B cell (primary cell): ENCODE data around the gene WDR86. TPM values are rescaled to one million over a fixed set of nuclear protein-coding genes. Genes with fewer than 3 reads are reported as not detected.

Experiments
- ATAC-seq: fragments of 200-7000 bp; cut with Tn5 transposase; one replicate; pipeline ENCODE4 v1.10.0; 2021; ENCODE audit warnings: low read depth, mild to moderate bottlenecking, moderate number of reproducible peaks, moderate library complexity
- CTCF ChIA-PET: fragments of 350-600 bp; sonication (Branson Sonifier 250); formaldehyde crosslinking; loops from one replicate; lab custom pipeline; 2021; ENCODE audit warnings: antibody characterized with exemption, inconsistent platforms; lab: Charles Lee
- POLR2A ChIA-PET: fragments of 350-600 bp; sonication (Branson Sonifier 250); formaldehyde crosslinking; loops from one replicate; lab custom pipeline; 2021; ENCODE audit warnings: antibody characterized with exemption; lab: Charles Lee
- DNase-seq: peaks from one replicate; pipeline ENCODE4 v3.0.0; 2013
- H2AFZ ChIP-seq: 2 replicates; pipeline ENCODE4 v1.6.1; 2012; ENCODE audit warnings: mild to moderate bottlenecking, low read depth, low read length; ENCODE audit not compliant: insufficient read depth, poor library complexity, severe bottlenecking
- H3K27ac ChIP-seq, 2 donors: 1 replicate in 1 of 2; 2 replicates in 1 of 2; pipeline ENCODE4 v1.5.1; 2012 to 2013; ENCODE audit warnings: low read length in 2 of 2, mild to moderate bottlenecking in 2 of 2, moderate library complexity in 1 of 2
- H3K27me3 ChIP-seq, 4 experiments: fragments of 200-600 bp in 1 of 4; sonication (generic) in 1 of 4; replicated peaks in 1 of 4; 1 replicate in 2 of 4; 2 replicates in 2 of 4; pipeline versions ENCODE4 v1.6.1 to v1.7.0; 2013 to 2016; ENCODE audit warnings: low read length in 3 of 4, mild to moderate bottlenecking in 2 of 4, mixed read lengths in 1 of 4, moderate library complexity in 1 of 4; ENCODE audit not compliant: insufficient read depth in 4 of 4, control insufficient read depth in 3 of 4; ENCODE audit errors: control extremely low read depth in 1 of 4
- H3K36me3 ChIP-seq, 2 experiments: replicated peaks in 1 of 2; 1 replicate in 1 of 2; 2 replicates in 1 of 2; pipeline versions ENCODE4 v1.6.1 to v1.7.1; 2013; ENCODE audit warnings: low read length in 1 of 2; ENCODE audit not compliant: insufficient read depth in 2 of 2, control insufficient read depth in 1 of 2; ENCODE audit errors: control extremely low read depth in 1 of 2, extremely low read depth in 1 of 2
- H3K4me1 ChIP-seq, 2 donors: fragments of 200-600 bp in 1 of 2; sonication (generic) in 1 of 2; 1 replicate in 1 of 2; 2 replicates in 1 of 2; pipeline versions ENCODE4 v1.5.1 to v1.6.1; 2013 to 2017; ENCODE audit warnings: low read length in 2 of 2; ENCODE audit not compliant: control insufficient read depth in 2 of 2, insufficient read depth in 2 of 2
- H3K4me2 ChIP-seq: replicated peaks from 2 replicates; pipeline ENCODE3; 2012; ENCODE audit warnings: mild to moderate bottlenecking, low read depth, low read length; ENCODE audit not compliant: poor library complexity, severe bottlenecking
- H3K4me3 ChIP-seq, 5 experiments: fragments of 200-600 bp in 1 of 5; sonication (generic) in 1 of 5; 1 replicate in 3 of 5; 2 replicates in 2 of 5; pipeline versions ENCODE4 v1.5.1 to v1.7.0; 2011 to 2016; ENCODE audit warnings: low read length in 4 of 5, mild to moderate bottlenecking in 4 of 5, low read depth in 2 of 5, control low read depth in 1 of 5, moderate library complexity in 1 of 5; ENCODE audit not compliant: insufficient read depth in 1 of 5; ENCODE audit errors: control extremely low read depth in 1 of 5, extremely low read depth in 1 of 5
- H3K79me2 ChIP-seq: fragments of 200-600 bp; sonication (generic); one replicate; pipeline ENCODE4 v1.6.0; 2016; ENCODE audit warnings: low read length; ENCODE audit not compliant: control insufficient read depth, insufficient read depth
- H3K9ac ChIP-seq: fragments of 200-600 bp; sonication (generic); 2 replicates; pipeline ENCODE4 v1.6.1; 2017; ENCODE audit warnings: mild to moderate bottlenecking, low read length, moderate library complexity
- H3K9me3 ChIP-seq, 3 donors: one replicate each; pipeline versions ENCODE4 v1.6.1 to v1.7.1; 2013; ENCODE audit warnings: low read length in 2 of 3; ENCODE audit not compliant: control insufficient read depth in 2 of 3, insufficient read depth in 1 of 3; ENCODE audit errors: control extremely low read depth in 1 of 3
- H4K20me1 ChIP-seq: 2 replicates; pipeline ENCODE4 v1.6.0; 2012; ENCODE audit warnings: mild to moderate bottlenecking, low read length; ENCODE audit not compliant: insufficient read depth, control insufficient read depth, poor library complexity, severe bottlenecking
- H3K27ac Mint-ChIP-seq: one replicate; pipeline ENCODE4 v1.8.0; 2021; ENCODE audit warnings: mixed read lengths
- H3K27me3 Mint-ChIP-seq: one replicate; pipeline ENCODE4 v1.8.0; 2021; ENCODE audit warnings: mixed read lengths
- H3K4me1 Mint-ChIP-seq: one replicate; pipeline ENCODE4 v1.8.0; 2021; ENCODE audit warnings: mixed read lengths
- H3K4me3 Mint-ChIP-seq: one replicate; pipeline ENCODE4 v1.8.0; 2021; ENCODE audit warnings: mixed read lengths
- H3K9me3 Mint-ChIP-seq: one replicate; pipeline ENCODE4 v1.8.0; 2022; ENCODE audit warnings: mixed read lengths; ENCODE audit not compliant: insufficient read depth
- CTCF ChIP-seq: fragments of 200-600 bp; IDR thresholded peaks from one replicate; pipeline ENCODE4 v1.8.0; 2022; ENCODE audit warnings: antibody characterized with exemption, mild to moderate bottlenecking
- EZH2 ChIP-seq: IDR thresholded peaks from 2 replicates; pipeline ENCODE4 v1.6.1; 2012; ENCODE audit warnings: borderline replicate concordance, low read depth, mild to moderate bottlenecking, moderate library complexity, low read length; ENCODE audit not compliant: insufficient read depth, poor library complexity, severe bottlenecking
- WGBS: methylation state at CpG from one replicate; pipeline ENCODE4 v1.1.5; 2013; ENCODE audit warnings: missing lambda C conversion rate; ENCODE audit not compliant: insufficient coverage; 5-methylcytosine and 5-hydroxymethylcytosine counted together
- intact Hi-C: fragments of 100-400 bp; cut with micrococcal nuclease; formaldehyde crosslinking; loops from one replicate; pipeline ENCODE4 v1.10.0; 2022
- polyA plus RNA-seq: library from polyadenylated mRNA; depleted of rRNA; stranded (reverse); fragments of >200 nt; gene quantifications from 2 replicates; pipeline ENCODE4 v1.2.3, GENCODE V29; 2012
- total RNA-seq, 2 donors: library from RNA; stranded (reverse); fragments of 120-200 nt in 1 of 2; gene quantifications; 1 replicate in 1 of 2; 2 replicates in 1 of 2; pipeline versions ENCODE4 v1.2.3 to v1.2.4, GENCODE V29; 2013 to 2022

WDR86 gene
- total and polyA plus RNA-seq, 2 donors (not counting 1 experiment from before 2014, with no cell fraction given): 1.4 to 1.5 TPM

- no peak overlapping the region for H3K4me2 ChIP-seq
- H3K36me3 ChIP-seq: no peaks in the 10 kb centered on the region
- DNase-seq: no peak
- no peaks in the 10 kb centered on the region for H3K4me1 Mint-ChIP-seq
- H3K9me3 Mint-ChIP-seq: no peaks in the 10 kb centered on the region
- peaks cover 0 to 5% (median 0%) of the 10 kb centered on the region in 4 experiments for H3K27me3 ChIP-seq
- no peak overlapping the region for H3K9ac ChIP-seq
- ATAC-seq: no peak
- TF ChIP-seq EZH2 (no peak), CTCF (no peak)
- CTCF ChIA-PET: no interaction called here
- no peak overlapping the region for H3K27ac ChIP-seq
- no peak overlapping the region for H3K4me3 ChIP-seq
- 92% methylated on average over 7 of the region's 8 CpGs for WGBS
- H4K20me1 ChIP-seq: no peaks in the 10 kb centered on the region
- intact Hi-C loops: no loop called here
- peaks cover 20% of the 10 kb centered on the region for H3K27me3 Mint-ChIP-seq
- H3K79me2 ChIP-seq: no peaks in the 10 kb centered on the region
- H3K4me1 ChIP-seq: no peaks in the 10 kb centered on the region
- no peak overlapping the region for H3K4me3 Mint-ChIP-seq
- H3K27ac Mint-ChIP-seq: no peak overlapping the region
- H2AFZ ChIP-seq: no peak overlapping the region
- POLR2A ChIA-PET: no interaction called here
- H3K9me3 ChIP-seq: peaks cover 0 to 9% (median 0%) of the 10 kb centered on the region in 3 donors
These were observed 21.9 kb downstream of the WDR86 start for GRCh38 chr7:151388007-151388297.

DNA sequence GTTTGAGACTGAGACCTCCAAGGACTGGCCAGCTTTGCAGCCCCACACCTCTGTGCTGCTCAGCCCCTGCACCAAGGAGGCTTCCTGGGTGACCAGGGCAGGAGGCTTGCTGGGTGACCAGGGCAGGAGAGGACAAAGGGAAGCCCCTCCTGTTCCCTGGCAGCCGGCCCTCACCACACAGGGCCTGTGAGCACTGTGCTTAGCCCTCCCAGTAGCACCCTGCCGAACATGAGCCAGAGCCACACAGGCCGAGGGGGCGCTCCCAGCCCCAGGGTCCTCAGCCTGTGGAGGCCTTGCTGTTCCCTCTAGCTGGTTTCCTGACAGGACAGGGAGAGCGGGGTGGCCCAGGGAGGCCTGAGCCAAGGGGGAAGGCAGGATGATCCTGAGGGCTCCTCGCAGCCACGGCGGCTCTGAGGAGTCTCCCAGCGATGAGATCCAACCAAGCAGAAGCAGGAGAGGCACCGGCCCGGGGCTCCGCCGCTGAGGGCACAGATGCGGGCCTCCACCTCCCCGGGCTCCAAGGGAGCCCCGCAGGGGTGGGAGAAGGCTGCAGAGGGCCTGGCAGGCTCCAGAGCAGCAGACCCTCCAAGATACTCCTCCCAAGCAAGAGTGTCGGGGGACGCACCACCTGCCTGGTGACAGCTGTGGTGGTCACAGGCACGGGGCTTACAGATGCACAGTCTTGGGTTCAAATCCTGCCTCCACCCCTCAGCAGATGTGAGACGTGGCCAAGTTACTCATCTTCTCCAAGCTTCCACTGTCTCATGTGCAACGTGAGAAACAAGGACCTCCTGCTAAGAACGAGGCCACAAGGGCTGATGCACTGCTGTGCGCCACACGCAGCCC lies 22.5 kb downstream of the WDR86 start:
- TF ChIP-seq CTCF (no peak), EZH2 (no peak)
- no peaks in the 10 kb centered on the region for H3K9me3 Mint-ChIP-seq
- no peaks in the 10 kb centered on the region for H4K20me1 ChIP-seq
- H3K4me1 ChIP-seq: peaks cover 3 to 4% of the 10 kb centered on the region in 2 donors
- DNase-seq (no peak), ATAC-seq (no peak)
- peaks cover 0 to 9% (median 0%) of the 10 kb centered on the region in 3 donors for H3K9me3 ChIP-seq
- intact Hi-C loops: no loop called here
- no peak overlapping the region for H2AFZ ChIP-seq
- H3K27me3 ChIP-seq: peaks cover 0 to 9% (median 2%) of the 10 kb centered on the region in 4 experiments
- peaks cover 3% of the 10 kb centered on the region for H3K4me1 Mint-ChIP-seq
- CTCF ChIA-PET: no interaction called here
- peaks cover 22% of the 10 kb centered on the region for H3K27me3 Mint-ChIP-seq
- H3K4me3 Mint-ChIP-seq: no peak overlapping the region
- no peaks in the 10 kb centered on the region for H3K36me3 ChIP-seq
- no peaks in the 10 kb centered on the region for H3K79me2 ChIP-seq
- H3K27ac ChIP-seq: no peak overlapping the region
- H3K4me3 ChIP-seq: no peak overlapping the region
- POLR2A ChIA-PET: no interaction called here
- no peak overlapping the region for H3K27ac Mint-ChIP-seq
- whole genome bisulfite sequencing: 94% methylated on average over 18 of the region's 24 CpGs
- H3K9ac ChIP-seq: no peak overlapping the region
- no peak overlapping the region for H3K4me2 ChIP-seq
